NAMALWA (cell line): ENCODE results near the gene RPL28.
A peak's percentile ranks its signal among the peaks of the same experiment; 100 is the strongest.
"Not testable (repeated sequence)": the region's sequence is repeated elsewhere in the genome, so short reads cannot be mapped to it uniquely, and the experiment has no call there.

Experiments
- DNase-seq: peaks from one replicate; pipeline ENCODE4 v3.0.0-alpha.2; 2015; ENCODE audit warnings: low spot score

The RPL28 gene

DNA sequence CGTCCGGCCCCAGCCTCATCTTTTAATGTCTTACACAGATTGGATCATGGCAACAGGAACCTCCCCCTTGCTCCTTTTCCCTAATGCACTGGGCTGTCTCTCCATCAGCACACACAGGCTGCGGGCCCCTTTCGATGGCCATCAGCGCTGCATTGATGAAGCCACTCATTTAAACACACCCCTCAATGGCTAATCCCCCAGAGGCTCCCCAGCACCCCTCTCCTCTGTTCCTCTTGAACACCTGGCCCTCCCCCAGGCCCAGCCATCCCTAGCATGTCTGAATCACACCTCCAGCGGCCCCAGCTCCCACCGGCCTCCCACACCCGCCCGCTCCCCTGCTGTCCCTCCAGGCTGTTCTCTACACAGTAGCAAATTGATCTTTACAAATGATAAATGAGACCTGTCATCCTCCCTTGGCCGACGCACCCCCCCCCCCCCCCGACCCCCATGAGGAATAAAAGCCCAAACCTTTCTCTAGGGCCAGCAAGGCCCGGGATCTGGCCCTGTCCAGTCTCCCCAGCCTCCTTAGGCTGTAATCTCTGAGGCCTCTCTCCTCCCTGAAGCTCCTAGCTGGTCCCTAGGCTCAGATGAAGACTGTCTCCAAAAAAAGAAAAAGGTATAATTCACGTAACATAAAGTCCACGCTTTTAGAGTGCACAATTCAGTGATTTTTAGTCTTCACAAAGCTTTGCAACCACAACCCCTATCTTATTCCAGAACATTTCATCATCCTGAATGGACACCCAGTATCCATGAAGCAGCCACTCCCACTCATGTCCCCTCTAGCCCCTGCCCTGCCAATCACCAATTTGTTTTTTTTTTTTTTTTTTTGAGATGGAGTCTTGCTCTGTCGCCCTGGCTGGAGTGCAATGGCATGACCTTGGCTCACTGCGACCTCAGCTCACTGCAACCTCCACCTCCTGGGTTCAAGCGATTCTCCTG lies 7.4 kb downstream of the RPL28 start:
- DNase-seq, result peak; percentile 27

DNA sequence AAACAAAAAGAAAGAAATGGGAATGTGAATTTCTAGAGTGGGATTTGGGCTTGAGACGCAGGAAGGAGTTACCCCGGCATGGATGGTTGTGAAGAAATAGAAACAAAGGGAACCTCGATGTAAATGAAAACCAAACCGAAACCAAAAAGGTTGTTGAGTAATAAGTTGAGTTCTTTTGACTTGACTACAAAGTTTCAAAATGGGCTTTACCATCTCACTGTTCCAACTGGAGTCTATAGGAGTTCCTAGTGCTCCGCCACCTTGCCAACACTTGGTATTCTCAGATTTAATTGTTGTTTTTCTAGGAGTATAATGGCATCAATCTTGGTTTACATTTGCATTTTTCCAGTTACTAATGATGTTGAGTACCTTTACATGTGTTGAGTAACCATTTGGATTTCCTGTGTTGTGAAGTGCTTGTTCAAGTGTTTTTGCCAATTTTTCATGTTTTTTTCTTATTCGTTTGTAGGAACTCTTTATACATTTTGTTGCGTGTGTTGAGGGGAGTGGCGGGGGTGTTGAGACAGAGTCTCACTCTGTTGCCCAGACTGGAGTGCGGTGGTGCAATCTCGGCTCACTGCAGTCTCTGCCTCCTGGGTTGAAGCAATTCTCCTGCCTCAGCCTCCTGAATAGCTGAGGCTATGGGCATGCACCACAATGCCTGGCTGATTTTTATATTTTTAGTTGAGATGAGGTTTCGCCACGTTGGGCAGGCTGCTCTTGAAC lies 12.6 kb downstream of the RPL28 start:
- peak; percentile 43 for DNase-seq

DNA sequence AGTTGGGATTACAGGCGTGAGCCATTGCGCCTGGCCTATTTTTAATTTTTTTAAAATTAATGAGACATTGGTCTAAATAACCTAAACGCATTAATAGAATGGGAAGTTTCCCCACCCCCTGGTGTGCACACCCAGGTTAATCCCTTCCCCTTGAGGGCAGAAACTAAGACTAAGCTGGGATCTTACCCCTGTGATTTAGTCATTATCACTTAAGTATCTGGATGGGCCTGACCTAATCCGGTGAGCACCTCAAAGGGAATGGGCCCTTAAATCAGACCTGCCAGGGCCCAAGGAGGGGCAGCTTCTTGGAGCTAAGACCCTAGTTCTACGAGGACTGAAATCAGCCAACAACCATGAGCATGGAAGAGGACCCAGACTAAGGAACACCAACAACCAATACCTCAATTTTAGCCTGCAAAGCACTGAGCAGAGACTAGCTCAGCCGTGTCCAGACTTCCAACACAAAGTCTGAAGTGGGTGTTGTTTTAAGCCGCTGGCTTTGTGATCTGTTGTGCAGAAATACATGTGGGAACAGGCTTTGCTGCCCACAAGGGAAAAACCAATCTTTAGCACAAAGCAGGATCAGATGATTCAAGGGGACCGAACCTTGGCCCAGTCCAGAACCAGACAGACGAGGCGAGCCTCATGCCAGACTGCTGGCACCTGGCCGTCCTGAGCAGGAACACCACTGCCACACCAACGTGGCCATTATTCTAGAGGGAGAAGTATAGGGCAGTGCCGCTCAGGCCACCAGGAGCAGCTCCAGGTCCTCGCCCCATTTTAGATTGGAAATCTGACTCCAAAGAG lies 14.8 kb downstream of the RPL28 start:
- DNase-seq, result peak; percentile 25

DNA sequence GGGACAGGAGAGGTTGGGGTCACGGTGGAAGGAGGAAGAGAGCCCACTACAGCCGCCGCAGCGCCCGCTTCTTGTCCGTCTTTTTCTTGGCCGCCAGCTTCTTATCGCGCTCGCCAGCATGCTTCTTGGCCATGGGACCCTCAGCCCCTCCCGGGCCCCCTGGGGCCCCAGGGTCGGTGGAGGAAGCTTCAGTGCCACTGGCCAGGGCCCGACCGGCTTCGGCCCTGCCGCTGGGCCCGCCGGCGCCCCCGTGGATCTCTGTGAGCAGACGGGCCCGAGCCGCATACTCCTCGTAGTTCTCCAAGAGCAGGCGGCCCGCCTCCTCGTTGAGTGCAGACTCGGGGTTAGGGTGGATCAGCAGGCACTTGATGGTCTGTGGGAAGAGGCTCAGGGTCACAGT lies 15.7 kb downstream of the RPL28 start:
- not testable (repeated sequence) for DNase-seq

DNA sequence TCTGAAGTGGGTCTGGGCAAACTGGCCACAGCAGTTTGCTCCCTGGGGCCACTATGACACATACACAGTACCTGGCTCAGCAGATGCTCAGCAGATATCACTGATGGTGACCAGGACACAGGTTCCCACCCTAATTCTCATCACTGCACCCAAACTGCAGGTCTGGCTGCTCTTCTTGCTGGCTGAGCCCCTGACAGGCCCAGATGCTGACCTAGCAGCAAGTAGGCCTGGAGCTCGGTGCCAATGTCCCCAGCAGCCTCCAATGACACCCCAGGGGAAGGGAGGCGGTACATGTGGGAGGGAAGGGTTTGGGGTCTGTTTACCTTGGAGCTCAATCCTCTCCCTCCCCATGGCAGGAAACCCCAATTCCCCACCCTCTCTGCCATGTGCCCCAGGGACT lies 16.8 kb downstream of the RPL28 start:
- no peak for DNase-seq

DNA sequence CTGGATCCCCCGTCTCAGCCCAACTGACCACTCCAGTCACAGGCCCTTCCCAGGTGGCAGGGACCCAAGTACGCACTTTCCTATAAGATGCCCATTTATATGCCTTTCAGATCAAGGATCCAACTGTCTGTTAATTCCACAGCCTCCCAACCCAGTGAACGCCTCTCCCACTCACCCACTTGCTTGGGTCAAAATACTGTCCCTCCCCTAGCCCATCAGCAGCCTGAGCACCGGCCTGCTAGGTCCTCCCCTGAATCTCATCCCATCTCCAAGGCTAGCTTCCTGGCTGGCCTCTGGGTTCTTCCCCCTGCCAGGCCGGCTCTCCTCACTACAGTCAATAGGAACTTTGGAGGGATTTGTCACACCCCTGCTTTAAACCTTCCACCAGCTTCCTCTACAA lies 19.9 kb downstream of the RPL28 start:
- no peak for DNase-seq

DNA sequence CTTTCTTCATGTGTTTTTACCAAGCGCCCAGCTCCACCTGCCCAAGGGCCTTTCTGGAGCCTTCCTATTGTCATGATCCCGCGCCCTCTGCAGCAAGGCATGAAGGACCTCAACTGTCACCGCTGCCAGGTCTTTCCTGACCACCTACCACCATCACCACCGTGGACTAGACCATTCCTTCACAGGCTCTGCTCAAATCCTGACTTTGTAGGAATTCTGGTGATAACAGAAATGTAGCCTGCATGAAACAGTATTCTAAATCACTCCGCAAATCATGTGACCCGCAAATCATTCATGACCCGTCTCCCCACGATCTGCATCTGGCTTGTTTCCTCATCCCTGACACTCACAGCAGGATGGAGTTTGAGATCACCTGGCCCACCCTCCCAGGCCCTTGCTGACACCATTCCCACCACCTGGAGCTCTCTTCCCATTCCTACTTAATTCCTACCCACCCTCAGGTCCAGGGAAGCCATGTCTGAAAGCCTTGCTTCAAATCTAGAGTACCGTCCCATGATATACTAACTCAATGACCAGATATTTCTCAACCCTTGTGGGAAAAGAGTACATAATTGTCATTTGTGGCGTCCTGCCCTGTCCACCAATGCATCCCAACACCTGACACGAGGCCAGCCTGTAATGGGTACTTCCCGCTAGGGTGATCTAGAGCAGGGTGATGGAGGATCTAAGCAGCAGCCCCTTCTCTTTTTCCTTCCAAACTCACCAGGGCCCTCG lies 20.5 kb downstream of the RPL28 start:
- DNase-seq, result no peak

DNA sequence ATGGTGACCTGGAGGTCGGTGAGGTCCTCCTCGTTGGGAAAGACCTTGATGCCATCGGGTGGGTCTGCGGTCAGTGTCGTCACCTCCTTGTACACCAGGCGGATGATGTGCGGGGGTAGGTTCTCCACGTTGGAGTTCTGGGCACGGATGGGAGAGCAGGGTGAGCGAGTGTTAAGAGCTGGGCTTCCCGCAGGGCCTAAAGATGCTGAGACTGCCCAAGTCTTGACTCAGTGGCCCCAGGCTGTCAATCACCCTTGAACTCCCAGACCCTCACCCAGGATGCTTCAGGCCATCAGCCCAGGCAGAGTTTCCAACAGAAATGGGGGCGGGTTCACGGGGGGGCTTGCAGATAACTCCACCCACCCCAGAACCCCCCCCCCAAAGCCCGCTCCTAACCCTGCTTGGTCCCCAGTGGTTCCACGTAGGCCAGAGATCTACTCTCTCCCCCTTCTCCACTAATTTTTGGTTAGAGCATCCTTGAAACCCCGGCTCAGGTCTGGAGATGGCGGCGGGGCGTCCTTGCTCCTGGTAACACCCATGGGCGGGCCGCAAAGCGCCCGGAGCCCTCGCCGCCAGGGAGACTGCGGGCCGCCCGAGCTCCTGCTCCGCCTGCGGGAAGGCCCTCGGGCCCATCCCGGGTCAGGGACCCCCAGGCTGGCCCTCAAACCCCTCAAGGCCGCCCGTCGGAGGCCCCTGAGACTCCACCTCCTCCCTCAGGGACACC lies 21.3 kb downstream of the RPL28 start:
- peak; percentile 43 for DNase-seq

DNA sequence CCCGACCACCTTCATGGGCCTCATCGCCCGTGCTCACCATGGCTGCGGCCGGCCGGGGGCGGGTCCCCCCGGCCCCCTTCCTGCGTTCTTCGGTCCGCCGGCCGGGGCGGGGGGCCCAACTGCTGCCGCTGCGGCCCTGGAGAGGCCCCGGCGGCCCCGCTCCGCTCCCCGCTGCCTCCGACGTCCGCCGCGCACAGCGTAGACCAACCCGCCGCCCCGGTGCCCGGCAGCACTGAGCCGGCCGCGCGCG lies 21.7 kb downstream of the RPL28 start, which contains the start of gene UBE2S:
Gene UBE2S (minus strand): TSS at position 239 of the 250 bp plus-strand sequence. CDS start 199 bp downstream, at position 40.
- DNase-seq, result not testable (repeated sequence)

DNA sequence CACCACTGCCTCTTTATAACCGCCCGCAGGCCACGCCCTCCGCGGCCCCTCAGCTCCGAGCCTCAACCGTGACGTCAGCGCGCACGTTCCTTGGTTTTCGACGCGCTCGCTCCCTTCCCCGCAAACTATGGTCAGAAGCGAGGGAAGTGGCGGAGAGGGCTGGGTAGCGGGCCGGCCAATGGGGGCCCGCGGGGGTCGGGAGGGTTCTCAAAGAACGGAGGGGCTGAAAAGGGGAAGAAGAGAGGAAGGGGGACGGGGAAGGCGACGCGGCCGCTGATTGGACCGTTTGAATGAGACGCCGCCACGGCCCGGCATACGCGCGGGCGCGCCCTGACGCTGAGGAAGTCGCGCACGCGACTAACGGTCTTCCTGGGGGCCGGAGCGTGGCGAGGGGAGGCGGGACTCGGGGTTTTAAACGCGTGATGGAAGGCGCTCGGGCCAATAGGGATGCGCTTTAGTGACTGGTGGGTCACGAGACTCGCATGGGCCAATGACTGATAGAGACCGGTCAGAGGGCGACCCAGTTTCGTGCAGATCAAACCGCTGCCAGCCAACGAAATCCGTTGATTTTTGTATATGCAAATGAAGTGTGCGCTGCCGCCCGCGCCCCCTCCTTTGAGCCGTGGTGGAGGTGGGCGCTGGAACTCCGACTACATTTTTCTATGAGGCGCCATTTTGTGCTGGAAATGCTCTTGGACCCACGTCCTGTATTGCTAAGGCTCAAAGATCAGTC lies 22.2 kb downstream of the RPL28 start:
- peak; percentile 99 for DNase-seq

DNA sequence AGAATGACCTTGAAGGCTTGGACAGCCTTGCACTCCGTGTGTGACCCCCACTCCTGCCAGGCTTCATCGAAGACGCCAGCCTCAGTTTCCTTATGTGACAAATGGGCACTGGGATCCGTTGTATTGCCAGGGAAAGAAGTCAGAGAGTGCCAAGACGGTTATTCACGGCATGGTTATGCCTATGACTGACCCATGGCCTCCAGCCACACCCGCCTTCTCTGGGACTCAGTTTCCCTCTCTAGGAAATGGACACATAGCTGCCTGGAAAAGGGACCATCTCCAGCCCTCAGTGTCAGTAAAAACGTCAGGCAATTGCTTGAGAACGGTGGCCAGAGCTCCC lies 22.8 kb downstream of the RPL28 start:
- no peak for DNase-seq

DNA sequence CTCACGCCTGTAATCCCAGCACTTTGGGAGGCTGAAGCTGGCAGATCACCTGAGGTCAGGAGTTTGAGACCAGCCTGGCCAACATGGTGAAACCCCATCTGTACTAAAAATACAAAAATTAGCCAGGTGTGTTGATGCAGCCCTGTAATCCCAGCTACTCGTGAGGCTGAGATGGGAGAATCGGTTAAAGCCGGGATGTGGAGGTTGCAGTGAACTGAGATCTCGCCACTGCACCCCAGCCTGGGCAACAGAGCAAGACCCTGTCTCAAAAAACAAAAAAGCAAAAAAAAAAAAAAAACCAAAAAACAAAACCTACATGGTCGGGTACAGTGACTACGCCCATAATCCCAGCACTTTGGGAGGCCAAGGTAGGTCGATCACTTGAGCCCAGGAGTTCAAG lies 23.4 kb downstream of the RPL28 start:
- not testable (repeated sequence) for DNase-seq

DNA sequence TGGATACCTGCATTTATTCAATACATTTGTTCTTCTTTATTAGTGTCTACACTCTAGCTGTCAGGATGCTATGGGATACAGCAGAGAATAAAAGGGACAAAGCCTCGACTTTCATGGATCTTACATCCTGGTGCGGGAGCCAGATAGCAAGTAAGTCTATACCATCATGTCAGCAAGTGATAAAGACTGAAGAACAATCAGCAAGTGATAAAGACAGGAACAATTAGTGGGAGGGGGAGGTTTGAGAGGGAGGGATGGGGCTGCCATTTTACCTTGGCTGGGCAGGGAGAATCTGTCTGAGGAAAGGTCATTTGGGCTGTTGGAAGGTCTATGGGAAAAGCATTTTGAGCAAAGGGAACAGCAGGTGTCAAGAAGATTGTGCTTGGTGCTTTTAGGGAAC lies 24.4 kb downstream of the RPL28 start:
- DNase-seq, result no peak

DNA sequence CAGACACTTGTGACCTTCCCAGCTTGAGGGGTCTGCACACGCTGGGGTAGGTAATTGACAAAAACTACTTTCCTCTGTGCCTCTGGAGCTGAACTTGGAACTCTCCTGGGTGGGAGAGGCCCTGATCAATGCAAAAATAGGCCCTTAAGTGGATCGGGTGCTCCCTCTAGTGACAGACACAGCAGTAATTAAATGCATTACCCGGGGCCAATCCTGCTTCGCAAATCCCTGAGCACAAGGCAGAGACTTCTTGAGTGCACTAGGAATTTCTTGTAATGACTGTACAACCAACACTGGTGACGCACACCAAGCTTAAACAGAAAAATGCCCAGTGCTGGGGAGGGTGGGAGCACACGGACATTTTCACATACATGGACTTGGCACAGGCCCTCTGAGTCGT lies 32.5 kb downstream of the RPL28 start:
- DNase-seq, result peak; percentile 75

DNA sequence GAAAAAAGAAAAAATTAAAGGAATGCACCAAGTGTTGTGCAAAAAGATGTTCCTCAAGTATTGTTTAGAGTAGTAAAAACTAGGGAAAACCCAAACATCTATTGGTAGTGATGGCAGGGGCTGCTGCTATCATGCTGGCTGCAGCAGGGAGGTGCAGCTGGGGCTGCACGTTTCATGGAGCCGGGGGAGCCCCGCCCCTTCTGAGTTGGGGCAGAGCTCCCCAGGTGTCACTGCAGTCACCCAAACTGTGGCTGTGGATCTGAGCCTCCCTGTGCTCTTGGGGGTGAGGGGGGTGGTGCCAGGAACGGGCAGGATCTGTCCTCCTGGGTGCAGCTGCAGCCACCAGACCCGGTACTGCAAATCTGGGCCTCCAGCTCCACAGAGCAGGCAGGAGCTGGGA lies 33.4 kb downstream of the RPL28 start:
- DNase-seq, result no peak

DNA sequence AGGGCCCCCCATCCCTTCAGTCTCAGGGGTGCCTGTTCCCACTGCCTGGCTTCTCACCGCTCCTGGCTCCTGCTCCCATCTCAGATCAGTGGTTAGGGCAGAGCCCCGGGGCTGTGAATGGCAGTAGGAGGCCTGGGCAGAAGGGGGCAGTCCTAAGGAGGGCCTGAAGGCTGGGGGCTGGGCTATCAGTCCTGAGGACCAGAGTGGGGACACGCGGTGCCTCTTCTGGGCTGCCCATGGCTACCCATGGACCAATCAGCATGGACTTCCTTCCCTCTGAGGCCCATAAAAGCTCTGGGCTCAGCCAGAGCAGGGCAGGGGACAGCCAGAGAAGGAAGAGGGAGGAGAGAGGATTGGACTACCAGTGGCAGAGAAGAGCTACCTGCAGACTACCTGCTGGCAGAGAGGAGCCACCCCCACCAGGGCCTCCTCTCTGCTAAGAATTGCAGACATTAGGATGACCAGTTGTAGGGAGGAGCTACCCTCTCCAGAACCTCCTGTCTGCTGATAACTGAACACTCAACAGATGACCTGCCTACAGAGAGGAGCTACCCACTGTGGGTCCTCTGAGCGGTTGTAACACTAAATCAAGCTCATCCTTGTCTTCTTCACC lies 34.0 kb downstream of the RPL28 start:
- DNase-seq, result no peak

DNA sequence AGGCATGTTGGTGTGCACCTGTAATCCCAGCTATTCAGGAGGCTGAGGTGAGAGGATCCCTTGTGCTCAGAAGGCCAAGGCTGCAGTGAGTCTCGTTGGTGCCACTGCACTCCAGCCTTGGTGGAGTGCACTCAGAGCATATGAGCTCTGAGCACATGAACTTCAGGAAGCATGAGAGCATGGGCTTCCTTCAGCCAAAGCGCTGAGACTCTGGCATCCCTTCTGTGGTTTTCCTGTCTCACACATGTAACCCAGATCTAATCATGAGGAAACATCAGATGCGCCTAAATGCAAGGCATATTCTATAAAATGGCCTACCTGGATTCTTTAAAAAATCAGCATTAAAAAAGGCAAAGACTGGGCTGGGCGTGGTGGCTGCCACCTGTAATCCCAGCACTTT lies 35.5 kb downstream of the RPL28 start:
- DNase-seq, result not testable (repeated sequence)

DNA sequence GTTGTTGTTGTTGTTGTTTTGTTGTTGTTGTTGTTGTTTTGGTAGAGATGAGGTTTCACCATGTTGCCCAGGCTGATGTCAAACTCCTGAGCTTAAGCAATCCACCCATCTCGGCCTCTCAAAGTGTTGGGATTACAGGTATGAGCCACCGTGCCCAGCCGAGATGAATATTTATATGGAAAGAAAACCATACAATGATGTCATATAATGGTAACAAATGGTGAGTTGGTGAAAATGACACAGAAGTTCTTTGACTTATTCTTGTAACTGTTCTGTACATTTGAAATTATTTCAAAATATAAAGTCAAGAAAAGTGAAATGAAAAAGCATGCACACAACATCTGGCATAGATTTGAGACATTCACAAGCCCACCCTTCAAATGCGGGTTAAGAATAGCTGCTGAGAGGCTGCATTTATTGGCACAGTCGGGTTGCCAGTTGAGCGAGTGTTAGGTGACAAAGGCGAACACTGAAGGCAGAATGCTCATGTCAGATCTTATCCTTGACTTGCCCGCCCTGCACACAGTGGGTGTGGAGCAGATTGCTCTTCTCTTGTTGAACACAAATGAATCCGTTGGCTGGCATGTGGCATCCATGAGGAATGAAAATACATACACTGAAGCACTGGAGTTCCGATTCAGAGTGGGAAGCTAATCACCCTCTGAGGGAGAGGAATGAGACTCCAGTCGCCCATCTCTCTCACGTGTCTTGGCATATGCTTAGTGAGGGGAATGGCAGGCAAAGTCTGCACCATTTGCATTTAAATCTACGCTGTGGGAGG lies 37.7 kb downstream of the RPL28 start:
- no peak for DNase-seq

DNA sequence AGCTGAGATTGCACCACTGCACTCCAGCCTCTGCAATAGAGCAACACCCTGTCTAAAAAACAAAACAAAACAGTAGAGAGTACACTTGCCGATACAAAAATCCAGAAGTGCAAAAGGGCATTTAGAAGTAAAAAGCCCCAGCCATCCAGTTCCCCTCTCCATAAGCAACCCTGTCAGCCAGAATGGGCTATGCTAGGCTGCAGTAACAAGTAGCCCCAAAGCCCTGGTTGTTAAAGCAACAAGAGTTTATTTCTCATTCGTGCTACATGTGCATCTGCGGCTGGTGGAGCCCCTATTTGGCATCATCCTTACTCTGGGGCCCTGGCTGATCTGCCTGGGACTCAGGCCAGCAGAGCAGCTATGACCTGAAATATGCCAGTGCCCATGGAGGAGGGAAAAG lies 38.8 kb downstream of the RPL28 start:
- DNase-seq, result no peak
